Uterus (tissue), 4 donors: ENCODE data around the gene PXDC1. TPM values are rescaled to one million over a fixed set of nuclear protein-coding genes. Genes with fewer than 3 reads are reported as not detected.

Source experiments
- DNase-seq, 2 donors: peaks; one replicate each; pipeline ENCODE4 v3.0.0-alpha.2; 2019 to 2020
- H3K27ac ChIP-seq, 2 donors: fragments of 200-600 bp; sonication (generic); 1 replicate in 1 of 2; 2 replicates in 1 of 2; pipeline ENCODE4 v1.5.1; 2016 to 2018
- H3K27me3 ChIP-seq, 2 donors: fragments of 200-600 bp; sonication (generic); one replicate each; pipeline ENCODE4 v1.5.1; 2018 to 2019; ENCODE audit warnings: control low read depth in 1 of 2
- H3K36me3 ChIP-seq, 2 donors: fragments of 200-600 bp; sonication (generic); one replicate each; pipeline ENCODE4 v1.5.1; 2019; ENCODE audit warnings: control low read depth in 1 of 2
- H3K4me1 ChIP-seq, 2 donors: fragments of 200-600 bp; sonication (generic); one replicate each; pipeline ENCODE4 v1.5.1; 2018 to 2019; ENCODE audit warnings: control low read depth in 1 of 2
- H3K4me3 ChIP-seq, 2 donors: fragments of 200-600 bp; sonication (generic); 1 replicate in 1 of 2; 2 replicates in 1 of 2; pipeline ENCODE4 v1.5.1; 2018 to 2019; ENCODE audit warnings: mild to moderate bottlenecking in 1 of 2
- H3K9me3 ChIP-seq, 2 donors: fragments of 200-600 bp; sonication (generic); one replicate each; pipeline ENCODE4 v1.5.1; 2019; ENCODE audit warnings: control low read depth in 1 of 2
- POLR2A ChIP-seq, 2 donors: fragments of 450-650 bp; IDR thresholded peaks; one replicate each; pipeline ENCODE4 v1.6.1; 2016; ENCODE audit warnings: antibody characterized with exemption in 2 of 2, mild to moderate bottlenecking in 1 of 2, moderate library complexity in 1 of 2
- intact Hi-C: fragments of 100-400 bp; cut with DNase I; formaldehyde crosslinking; loops from one replicate; pipeline ENCODE4 v1.15.1; 2023; ENCODE audit warnings: low total_unique reads
- total RNA-seq, 4 donors: library from RNA; depleted of rRNA in 3 of 4; stranded (reverse); fragments of >200 nt in 3 of 4; gene quantifications; one replicate each; pipeline versions ENCODE4 v1.1.0 to v1.2.4, GENCODE V29; 2014 to 2023
- TF ChIP-seq, protein P1 (sequence below), 4 experiments: fragments of 200-600 bp in 2 of 4; fragments of 450-650 bp in 2 of 4; sonication (generic) in 2 of 4; IDR thresholded peaks; one replicate each; pipeline ENCODE4 v1.5.1; 2016 to 2019; ENCODE audit warnings: antibody characterized with exemption in 4 of 4, mild to moderate bottlenecking in 2 of 4, moderate library complexity in 1 of 4
- donor health status: DM: yes; HTN: yes; CAD: no.

The PXDC1 gene
- total RNA-seq, 4 donors from 2014 or later, result 15.6 to 42.4 (median 31.0) TPM

DNA sequence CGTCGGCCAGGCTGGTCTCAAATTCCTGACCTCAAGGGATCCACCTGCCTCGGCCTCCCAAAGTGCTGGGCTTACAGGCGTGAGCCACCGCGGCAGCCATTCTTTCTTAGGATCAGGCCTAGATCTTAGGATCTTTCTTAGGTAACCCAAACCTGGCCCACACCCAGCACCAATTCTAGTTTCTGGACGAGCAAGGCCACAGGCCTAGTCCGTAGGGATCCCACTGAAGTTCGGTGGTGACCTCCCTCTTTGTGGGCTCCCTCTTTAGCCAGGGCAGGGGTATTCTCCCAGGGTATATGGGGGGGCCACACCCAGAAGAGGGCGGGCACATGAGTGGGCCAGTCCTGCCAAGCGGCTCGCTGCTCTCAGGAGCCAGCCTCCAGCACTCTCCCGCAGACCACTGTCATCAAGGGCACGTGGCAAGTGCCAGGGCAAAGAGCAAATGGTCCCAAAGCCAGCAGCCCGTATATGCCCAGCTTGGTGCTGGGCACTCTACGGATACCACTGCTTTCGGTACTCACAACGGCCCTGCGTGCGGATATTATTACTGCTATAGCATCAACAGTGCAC, 6.5 kb downstream of the PXDC1 start:
- no peak for TF ChIP-seq POLR2A (IDR thresholded peaks at IDR 0.05)
- TF ChIP-seq, protein P1, sequence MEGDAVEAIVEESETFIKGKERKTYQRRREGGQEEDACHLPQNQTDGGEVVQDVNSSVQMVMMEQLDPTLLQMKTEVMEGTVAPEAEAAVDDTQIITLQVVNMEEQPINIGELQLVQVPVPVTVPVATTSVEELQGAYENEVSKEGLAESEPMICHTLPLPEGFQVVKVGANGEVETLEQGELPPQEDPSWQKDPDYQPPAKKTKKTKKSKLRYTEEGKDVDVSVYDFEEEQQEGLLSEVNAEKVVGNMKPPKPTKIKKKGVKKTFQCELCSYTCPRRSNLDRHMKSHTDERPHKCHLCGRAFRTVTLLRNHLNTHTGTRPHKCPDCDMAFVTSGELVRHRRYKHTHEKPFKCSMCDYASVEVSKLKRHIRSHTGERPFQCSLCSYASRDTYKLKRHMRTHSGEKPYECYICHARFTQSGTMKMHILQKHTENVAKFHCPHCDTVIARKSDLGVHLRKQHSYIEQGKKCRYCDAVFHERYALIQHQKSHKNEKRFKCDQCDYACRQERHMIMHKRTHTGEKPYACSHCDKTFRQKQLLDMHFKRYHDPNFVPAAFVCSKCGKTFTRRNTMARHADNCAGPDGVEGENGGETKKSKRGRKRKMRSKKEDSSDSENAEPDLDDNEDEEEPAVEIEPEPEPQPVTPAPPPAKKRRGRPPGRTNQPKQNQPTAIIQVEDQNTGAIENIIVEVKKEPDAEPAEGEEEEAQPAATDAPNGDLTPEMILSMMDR (IDR thresholded peaks at IDR 0.05), result no peak
- Histone ChIP-seq H3K4me3 (no peak overlapping the region), H3K9me3 (no peaks in the 10 kb centered on the region), H3K27ac (peak overlapping the region; percentile 8 to 68), H3K36me3 (no peaks in the 10 kb centered on the region), H3K27me3 (no peaks in the 10 kb centered on the region), H3K4me1 (peaks cover 10 to 58% of the 10 kb centered on the region in 2 donors)
- peak in 1 of 2 donors; percentile 21 for DNase-seq
- intact Hi-C loops, result loop anchor here (5.0 to 10.0 kb wide), 3 partner anchors 80 to 247 kb away; no protein-coding TSS in a partner anchor

GRCh38 chr6:3744211-3744900, 7.2 kb downstream of the PXDC1 start:
- no peaks in the 10 kb centered on the region for H3K27me3 ChIP-seq
- intact Hi-C loops, result loop anchor here (5.0 to 10.0 kb wide), 3 partner anchors 80 to 248 kb away; no protein-coding TSS in a partner anchor
- H3K4me1 ChIP-seq, result peaks cover 8 to 53% of the 10 kb centered on the region in 2 donors
- peak overlapping the region; percentile 68 to 75 for H3K27ac ChIP-seq
- H3K4me3 ChIP-seq, result no peak overlapping the region
- H3K9me3 ChIP-seq, result no peaks in the 10 kb centered on the region
- TF ChIP-seq POLR2A (IDR thresholded peaks at IDR 0.05), result no peak
- TF ChIP-seq, protein P1 (IDR thresholded peaks at IDR 0.05), result no peak
- H3K36me3 ChIP-seq, result no peaks in the 10 kb centered on the region
- peak in 1 of 2 donors; percentile 18 for DNase-seq

- peak overlapping the region; percentile 68 to 75 for H3K27ac ChIP-seq
- H3K4me1 ChIP-seq, result peaks cover 2 to 44% of the 10 kb centered on the region in 2 donors
- H3K27me3 ChIP-seq, result no peaks in the 10 kb centered on the region
- intact Hi-C loops, result loop anchor here (5.0 to 10.0 kb wide), 3 partner anchors 81 to 249 kb away; no protein-coding TSS in a partner anchor
- TF ChIP-seq, protein P1 (IDR thresholded peaks at IDR 0.05), result no peak
- no peak for TF ChIP-seq POLR2A (IDR thresholded peaks at IDR 0.05)
- H3K36me3 ChIP-seq, result no peaks in the 10 kb centered on the region
- DNase-seq, result peak in 1 of 2 donors; percentile 23
- H3K9me3 ChIP-seq, result no peaks in the 10 kb centered on the region
- no peak overlapping the region for H3K4me3 ChIP-seq
Observed at GRCh38 chr6:3743541-3743940, 8.0 kb downstream of the PXDC1 start.

DNA sequence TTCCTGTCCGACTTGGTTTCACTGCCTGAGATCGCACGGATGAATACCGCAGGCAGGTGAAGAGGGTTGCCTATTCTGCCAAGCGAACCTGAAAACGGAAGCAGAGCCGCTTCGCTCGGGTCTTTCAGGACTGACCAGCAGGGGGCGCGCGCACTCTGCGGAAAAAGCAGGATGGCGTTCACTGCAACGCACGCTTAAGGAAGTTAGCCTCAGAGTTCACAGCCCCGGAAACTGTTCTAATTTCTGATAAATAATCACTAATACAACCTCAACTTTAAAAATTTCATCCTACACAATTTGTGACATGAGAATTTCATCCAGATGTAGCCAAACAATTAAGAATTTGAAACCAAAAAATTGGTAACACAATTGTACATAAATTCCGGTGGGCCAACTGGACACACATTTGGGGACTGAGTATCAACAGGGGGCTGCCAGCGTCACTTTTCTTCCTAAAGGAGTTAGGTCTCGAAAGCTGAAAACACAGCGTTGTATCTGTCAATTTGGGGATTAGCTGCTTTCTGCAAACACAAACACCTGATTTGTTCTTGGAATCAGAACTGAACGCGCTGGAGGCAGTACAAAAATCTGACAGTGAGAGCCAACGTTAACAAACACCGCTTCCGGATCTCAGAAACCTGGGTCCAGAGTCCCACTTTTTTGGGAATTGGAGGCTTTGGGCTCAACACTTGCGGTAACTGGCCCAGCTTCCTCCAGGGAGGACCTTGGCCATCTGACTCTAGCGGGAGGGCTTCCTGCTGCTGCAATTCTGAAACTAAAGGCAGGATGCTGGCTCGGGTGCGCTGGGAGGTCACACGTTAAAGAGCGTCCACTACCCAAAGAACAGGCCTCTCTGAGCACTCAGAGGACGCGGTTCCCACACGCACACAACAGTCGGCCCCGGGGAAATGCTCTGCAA, 8.8 kb downstream of the PXDC1 start:
- Histone ChIP-seq H3K27me3 (no peaks in the 10 kb centered on the region), H3K27ac (peak overlapping the region; percentile 68 to 75), H3K36me3 (no peaks in the 10 kb centered on the region), H3K4me3 (no peak overlapping the region), H3K9me3 (no peaks in the 10 kb centered on the region), H3K4me1 (peaks cover 0 to 38% of the 10 kb centered on the region in 2 donors)
- TF ChIP-seq POLR2A (IDR thresholded peaks at IDR 0.05), result no peak
- TF ChIP-seq, protein P1 (IDR thresholded peaks at IDR 0.05), result peak; percentile 90 to 96 (median 92)
- intact Hi-C loops, result loop anchor here (5.0 to 10.0 kb wide), 3 partner anchors 82 to 250 kb away; no protein-coding TSS in a partner anchor
- peak; percentile 84 to 87 for DNase-seq
